Mesendoderm (in vitro differentiated cells): ENCODE data around the gene LRRC3.

Experiments used
- DNase-seq: peaks from one replicate; pipeline ENCODE4 v3.0.0; 2013
- H2AK5ac ChIP-seq: 2 replicates; pipeline ENCODE4 v1.6.1; 2013; ENCODE audit warnings: low read length, inconsistent platforms
- H2BK120ac ChIP-seq: 2 replicates; pipeline ENCODE4 v1.6.1; 2013; ENCODE audit warnings: low read depth, mild to moderate bottlenecking, low read length, moderate library complexity, mixed read lengths
- H2BK15ac ChIP-seq: replicated peaks from 2 replicates; pipeline ENCODE4 v1.6.1; 2013; ENCODE audit warnings: low read depth, mild to moderate bottlenecking, moderate library complexity
- H2BK5ac ChIP-seq: 2 replicates; pipeline ENCODE4 v1.6.1; 2013; ENCODE audit warnings: low read length, inconsistent platforms
- H3K18ac ChIP-seq: 2 replicates; pipeline ENCODE4 v1.6.1; 2013; ENCODE audit warnings: mild to moderate bottlenecking, low read length, mixed read lengths
- H3K23ac ChIP-seq: one replicate; pipeline ENCODE4 v1.6.1; 2013; ENCODE audit warnings: low read length
- H3K27ac ChIP-seq: 2 replicates; pipeline ENCODE4 v1.5.1; 2013; ENCODE audit warnings: low read depth, mild to moderate bottlenecking, inconsistent platforms, low read length, moderate library complexity
- H3K27me3 ChIP-seq: 2 replicates; pipeline ENCODE4 v1.6.1; 2013; ENCODE audit warnings: low read length, control low read depth, mild to moderate bottlenecking, inconsistent platforms; ENCODE audit not compliant: insufficient read depth, poor library complexity
- H3K36me3 ChIP-seq: 2 replicates; pipeline ENCODE4 v1.6.1; 2013; ENCODE audit warnings: low read length, inconsistent platforms; ENCODE audit not compliant: control insufficient read depth, insufficient read depth
- H3K4ac ChIP-seq: one replicate; pipeline ENCODE4 v1.6.1; 2013; ENCODE audit warnings: low read depth, mild to moderate bottlenecking, low read length, moderate library complexity
- H3K4me1 ChIP-seq: 2 replicates; pipeline ENCODE4 v1.6.1; 2013; ENCODE audit warnings: low read depth, low read length, inconsistent platforms; ENCODE audit not compliant: control insufficient read depth
- H3K4me2 ChIP-seq: 2 replicates; pipeline ENCODE4 v1.6.1; 2013; ENCODE audit warnings: low read length
- H3K4me3 ChIP-seq: 2 replicates; pipeline ENCODE4 v1.5.1; 2013; ENCODE audit warnings: mild to moderate bottlenecking, low read length
- H3K56ac ChIP-seq: one replicate; pipeline ENCODE4 v1.6.1; 2013; ENCODE audit warnings: low read length
- H3K79me1 ChIP-seq: 2 replicates; pipeline ENCODE4 v1.6.1; 2013; ENCODE audit warnings: low read length, inconsistent platforms
- H3K79me2 ChIP-seq: 2 replicates; pipeline ENCODE4 v1.6.1; 2013; ENCODE audit warnings: mild to moderate bottlenecking, low read length; ENCODE audit not compliant: control insufficient read depth, insufficient read depth
- H3K9ac ChIP-seq: 2 replicates; pipeline ENCODE4 v1.6.1; 2013; ENCODE audit warnings: low read length, inconsistent platforms
- H4K5ac ChIP-seq: one replicate; pipeline ENCODE4 v1.6.1; 2013; ENCODE audit warnings: low read length
- H4K8ac ChIP-seq: one replicate; pipeline ENCODE4 v1.6.1; 2013; ENCODE audit warnings: low read depth, mild to moderate bottlenecking, control low read depth, low read length, moderate library complexity
- WGBS: extraction: QIAGEN DNeasy Blood & Tissue Kit; methylation state at CpG from one replicate; pipeline ENCODE4 v1.1.7; 2013; ENCODE audit warnings: low lambda C conversion rate, missing lambda C conversion rate; ENCODE audit not compliant: insufficient coverage; ENCODE audit errors: extremely low coverage; 5-methylcytosine and 5-hydroxymethylcytosine counted together

The LRRC3 gene

GRCh38 chr21:44473915-44474555 is 18.7 kb downstream of the LRRC3 start:
- H2BK5ac ChIP-seq, result no peak overlapping the region
- H3K4ac ChIP-seq, result no peak overlapping the region
- no peak overlapping the region for H3K18ac ChIP-seq
- H3K9ac ChIP-seq, result no peak overlapping the region
- H3K79me1 ChIP-seq, result no peaks in the 10 kb centered on the region
- no peak overlapping the region for H3K56ac ChIP-seq
- WGBS, result no CpG with 5 or more reads among the region's 19 CpGs
- H3K23ac ChIP-seq, result no peak overlapping the region
- H2AK5ac ChIP-seq, result no peak overlapping the region
- H2BK120ac ChIP-seq, result no peak overlapping the region
- H4K8ac ChIP-seq, result no peak overlapping the region
- DNase-seq, result no peak
- H2BK15ac ChIP-seq, result no peak overlapping the region
- no peak overlapping the region for H3K27ac ChIP-seq
- H3K79me2 ChIP-seq, result no peaks in the 10 kb centered on the region
- no peak overlapping the region for H3K4me3 ChIP-seq
- no peak overlapping the region for H4K5ac ChIP-seq
- no peak overlapping the region for H3K4me2 ChIP-seq
- no peaks in the 10 kb centered on the region for H3K36me3 ChIP-seq
- H3K4me1 ChIP-seq, result no peaks in the 10 kb centered on the region
- H3K27me3 ChIP-seq, result no peaks in the 10 kb centered on the region

GRCh38 chr21:44475266-44475845 is 20.0 kb downstream of the LRRC3 start:
- Histone ChIP-seq H3K18ac (no peak overlapping the region), H3K79me2 (no peaks in the 10 kb centered on the region), H3K27ac (no peak overlapping the region), H3K4me2 (no peak overlapping the region), H3K79me1 (no peaks in the 10 kb centered on the region), H2BK120ac (no peak overlapping the region), H2AK5ac (no peak overlapping the region), H3K56ac (no peak overlapping the region), H4K8ac (no peak overlapping the region), H2BK15ac (no peak overlapping the region), H3K23ac (no peak overlapping the region), H2BK5ac (no peak overlapping the region), H3K4me3 (no peak overlapping the region), H3K36me3 (no peaks in the 10 kb centered on the region), H3K27me3 (no peaks in the 10 kb centered on the region), H4K5ac (no peak overlapping the region), H3K4ac (no peak overlapping the region), H3K9ac (no peak overlapping the region), H3K4me1 (no peaks in the 10 kb centered on the region)
- WGBS, result no CpG with 5 or more reads among the region's 17 CpGs
- DNase-seq, result no peak

GRCh38 chr21:44477131-44477530 is 21.8 kb downstream of the LRRC3 start:
- Histone ChIP-seq H3K27me3 (no peaks in the 10 kb centered on the region), H3K18ac (no peak overlapping the region), H3K4me2 (no peak overlapping the region), H2AK5ac (no peak overlapping the region), H2BK120ac (no peak overlapping the region), H3K36me3 (no peaks in the 10 kb centered on the region), H3K4me3 (no peak overlapping the region), H3K79me1 (no peaks in the 10 kb centered on the region), H3K56ac (no peak overlapping the region), H2BK5ac (no peak overlapping the region), H3K4me1 (no peaks in the 10 kb centered on the region), H3K4ac (no peak overlapping the region), H4K8ac (no peak overlapping the region), H3K23ac (no peak overlapping the region), H2BK15ac (no peak overlapping the region), H4K5ac (no peak overlapping the region), H3K79me2 (no peaks in the 10 kb centered on the region), H3K9ac (no peak overlapping the region), H3K27ac (no peak overlapping the region)
- DNase-seq, result no peak
- no CpG with 5 or more reads among the region's 8 CpGs for WGBS

GRCh38 chr21:44477712-44478111 is 22.4 kb downstream of the LRRC3 start:
- no peak overlapping the region for H2BK15ac ChIP-seq
- H3K4me2 ChIP-seq, result no peak overlapping the region
- H3K4ac ChIP-seq, result no peak overlapping the region
- no peak overlapping the region for H2AK5ac ChIP-seq
- H3K79me2 ChIP-seq, result no peaks in the 10 kb centered on the region
- no peak overlapping the region for H3K23ac ChIP-seq
- no peak overlapping the region for H3K18ac ChIP-seq
- H3K36me3 ChIP-seq, result no peaks in the 10 kb centered on the region
- H3K27ac ChIP-seq, result no peak overlapping the region
- H4K8ac ChIP-seq, result no peak overlapping the region
- no peaks in the 10 kb centered on the region for H3K27me3 ChIP-seq
- H2BK120ac ChIP-seq, result no peak overlapping the region
- no peak overlapping the region for H4K5ac ChIP-seq
- H3K9ac ChIP-seq, result no peak overlapping the region
- no peak overlapping the region for H3K56ac ChIP-seq
- no CpG with 5 or more reads among the region's 7 CpGs for WGBS
- no peak for DNase-seq
- no peak overlapping the region for H2BK5ac ChIP-seq
- H3K4me1 ChIP-seq, result no peaks in the 10 kb centered on the region
- H3K4me3 ChIP-seq, result no peak overlapping the region
- no peaks in the 10 kb centered on the region for H3K79me1 ChIP-seq

- Histone ChIP-seq H3K27ac (no peak overlapping the region), H3K36me3 (no peaks in the 10 kb centered on the region), H3K79me1 (no peaks in the 10 kb centered on the region), H2BK5ac (no peak overlapping the region), H3K27me3 (no peaks in the 10 kb centered on the region), H4K5ac (no peak overlapping the region), H3K56ac (no peak overlapping the region), H3K4me3 (no peak overlapping the region), H2AK5ac (no peak overlapping the region), H3K23ac (no peak overlapping the region), H3K9ac (no peak overlapping the region), H3K18ac (no peak overlapping the region), H3K79me2 (no peaks in the 10 kb centered on the region), H3K4me2 (no peak overlapping the region), H3K4ac (no peak overlapping the region), H2BK15ac (no peak overlapping the region), H2BK120ac (no peak overlapping the region), H4K8ac (no peak overlapping the region), H3K4me1 (no peaks in the 10 kb centered on the region)
- no CpG with 5 or more reads among the region's 16 CpGs for WGBS
- DNase-seq, result no peak
Observed at GRCh38 chr21:44478124-44478800, 23.0 kb downstream of the LRRC3 start.
